ENCODE data around the gene WARS2.

GRCh38 chr1:119038363-119038762 is 102.1 kb downstream of the WARS2 start:
- no peak for TF ChIP-seq EP300 (IDR thresholded peaks at IDR 0.05)
- TF ChIP-seq POLR2A (IDR thresholded peaks at IDR 0.05), result no peak
- TF ChIP-seq CTCF (IDR thresholded peaks at IDR 0.05), result no peak

All from suprapubic skin (tissue), 3 donors.